Peyer's patch (tissue), 4 donors: ENCODE results near the gene FGF21. TPM values are rescaled to one million over a fixed set of nuclear protein-coding genes. Genes with fewer than 3 reads are reported as not detected.
"Not testable (repeated sequence)": the region's sequence is repeated elsewhere in the genome, so short reads cannot be mapped to it uniquely, and the experiment has no call there.

Source experiments
- DNase-seq, 3 donors: peaks; one replicate each; pipeline ENCODE4 v3.0.0-alpha.2; 2017 to 2019
- H3K27ac ChIP-seq, 4 donors: fragments of 200-600 bp; sonication (generic); one replicate each; pipeline ENCODE4 v1.5.1; 2016 to 2019
- H3K27me3 ChIP-seq, 2 donors: fragments of 200-600 bp; sonication (generic); one replicate each; pipeline ENCODE4 v1.5.1; 2019
- H3K36me3 ChIP-seq, 3 donors: fragments of 200-600 bp; sonication (generic); one replicate each; pipeline ENCODE4 v1.5.1; 2016 to 2019
- H3K4me1 ChIP-seq, 4 donors: fragments of 200-600 bp; sonication (generic); one replicate each; pipeline ENCODE4 v1.5.1; 2016 to 2019
- H3K4me3 ChIP-seq, 4 donors: fragments of 200-600 bp; sonication (generic); 1 replicate in 3 of 4; 2 replicates in 1 of 4; pipeline ENCODE4 v1.5.1; 2016 to 2019; ENCODE audit warnings: mild to moderate bottlenecking in 1 of 4
- H3K9me3 ChIP-seq, 4 donors: fragments of 200-600 bp; sonication (generic); one replicate each; pipeline ENCODE4 v1.5.1; 2016 to 2019; ENCODE audit warnings: mild to moderate bottlenecking in 1 of 4
- CTCF ChIP-seq, 6 experiments: fragments of 450-650 bp in 4 of 6; fragments of 200-600 bp in 2 of 6; sonication (generic) in 1 of 6; IDR thresholded peaks; one replicate each; pipeline ENCODE4 v1.5.1; 2017 to 2019; ENCODE audit warnings: antibody characterized with exemption in 6 of 6, mild to moderate bottlenecking in 3 of 6, moderate library complexity in 1 of 6
- POLR2A ChIP-seq, 2 donors: fragments of 450-650 bp; IDR thresholded peaks; one replicate each; pipeline ENCODE4 v1.5.1; 2017; ENCODE audit warnings: antibody characterized with exemption in 2 of 2, mild to moderate bottlenecking in 2 of 2, moderate library complexity in 2 of 2
- total RNA-seq, 4 donors: library from RNA; depleted of rRNA; stranded (reverse); fragments of >200 nt; gene quantifications; one replicate each; pipeline ENCODE4 v1.1.0, GENCODE V29; 2016

The FGF21 gene
- total RNA-seq, 4 donors from 2014 or later = not detected

- no peaks in the 10 kb centered on the region for H3K36me3 ChIP-seq
- peak in 2 of 3 donors; percentile 74 to 76 for DNase-seq
Observed at GRCh38 chr19:48714759-48715675, 40.3 kb upstream of the FGF21 start.

GRCh38 chr19:48715681-48716171, 39.6 kb upstream of the FGF21 start:
- H3K9me3 ChIP-seq = no peaks in the 10 kb centered on the region
- H3K4me3 ChIP-seq = peak overlapping the region in 2 of 4 donors; percentile 62
- peak in 1 of 3 donors; percentile 61 for DNase-seq
- H3K27me3 ChIP-seq = no peaks in the 10 kb centered on the region
- H3K36me3 ChIP-seq = no peaks in the 10 kb centered on the region
- no peak for TF ChIP-seq POLR2A (IDR thresholded peaks at IDR 0.05)
- no peak for TF ChIP-seq CTCF (IDR thresholded peaks at IDR 0.05)
- peaks cover 0 to 49% (median 14%) of the 10 kb centered on the region in 4 donors for H3K4me1 ChIP-seq
- peak overlapping the region; percentile 77 to 93 (median 86) for H3K27ac ChIP-seq

More at GRCh38 chr19:48714759-48715675, 40.3 kb upstream of the FGF21 start:
- Histone ChIP-seq H3K27me3 (no peaks in the 10 kb centered on the region), H3K4me3 (peak overlapping the region; percentile 62 to 72 (median 62)), H3K27ac (peak overlapping the region; percentile 77 to 93 (median 86)), H3K9me3 (no peaks in the 10 kb centered on the region), H3K4me1 (peaks cover 0 to 45% (median 14%) of the 10 kb centered on the region in 4 donors)
- peak in 1 of 2 donors; percentile 4 for TF ChIP-seq POLR2A (IDR thresholded peaks at IDR 0.05)
- no peak for TF ChIP-seq CTCF (IDR thresholded peaks at IDR 0.05)

GRCh38 chr19:48716562-48717291, 38.6 kb upstream of the FGF21 start:
- H3K27me3 ChIP-seq = no peaks in the 10 kb centered on the region
- no peaks in the 10 kb centered on the region for H3K9me3 ChIP-seq
- peak overlapping the region in 2 of 4 donors; percentile 21 to 24 for H3K4me3 ChIP-seq
- H3K4me1 ChIP-seq = peaks cover 0 to 49% (median 14%) of the 10 kb centered on the region in 4 donors
- TF ChIP-seq POLR2A (IDR thresholded peaks at IDR 0.05) (no peak), CTCF (IDR thresholded peaks at IDR 0.05) (no peak)
- peak in 1 of 3 donors; percentile 56 for DNase-seq
- H3K27ac ChIP-seq = peak overlapping the region in 2 of 4 donors; percentile 48 to 87
- H3K36me3 ChIP-seq = no peaks in the 10 kb centered on the region

GRCh38 chr19:48718106-48718505, 37.2 kb upstream of the FGF21 start:
- H3K4me3 ChIP-seq, H3K27ac ChIP-seq, H3K36me3 ChIP-seq, H3K27me3 ChIP-seq, DNase-seq, H3K9me3 ChIP-seq: not testable (repeated sequence)
- H3K4me1 ChIP-seq = peaks cover 0 to 44% (median 14%) of the 10 kb centered on the region in 4 donors

DNA sequence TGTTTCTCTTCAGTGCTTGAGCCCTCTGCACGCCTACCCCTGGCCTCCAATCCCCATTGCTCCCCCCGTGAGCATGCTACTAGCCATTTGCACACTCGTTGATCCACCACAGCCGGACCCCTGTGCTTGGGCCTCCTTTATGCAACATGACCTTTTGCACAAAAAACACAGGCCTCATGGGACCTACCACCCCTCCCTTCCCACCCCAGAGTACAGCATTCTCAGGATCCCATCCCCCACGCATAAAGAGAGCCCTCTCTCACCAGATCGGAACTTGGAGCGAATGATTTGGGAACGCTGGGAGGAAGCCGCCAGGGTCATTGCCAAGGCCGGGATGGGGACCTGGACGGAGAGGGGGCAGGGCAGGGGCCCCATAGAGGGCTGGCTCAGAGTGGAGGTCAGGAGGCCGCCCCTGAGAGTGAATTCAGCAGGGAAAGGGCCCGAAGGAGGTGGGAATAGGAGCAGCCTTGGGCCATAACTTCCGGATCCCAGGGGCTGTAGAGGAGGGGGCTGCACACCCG, 36.6 kb upstream of the FGF21 start:
- Histone ChIP-seq H3K36me3 (no peaks in the 10 kb centered on the region), H3K27me3 (no peaks in the 10 kb centered on the region), H3K27ac (no peak overlapping the region), H3K9me3 (no peaks in the 10 kb centered on the region), H3K4me1 (peaks cover 0 to 37% (median 8%) of the 10 kb centered on the region in 4 donors), H3K4me3 (no peak overlapping the region)
- TF ChIP-seq POLR2A (IDR thresholded peaks at IDR 0.05) (no peak), CTCF (IDR thresholded peaks at IDR 0.05) (no peak)
- DNase-seq = no peak
